Medulla oblongata (tissue), 1 donor: ENCODE data around the gene GOLGA6C.
"Not testable (repeated sequence)": the region's sequence is repeated elsewhere in the genome, so short reads cannot be mapped to it uniquely, and the experiment has no call there.

Experiments
- DNase-seq: peaks from one replicate; pipeline ENCODE4 v3.0.0-alpha.2; 2015; ENCODE audit errors: extremely low spot score

The GOLGA6C gene

GRCh38 chr15:75252285-75252684 lies 5.8 kb upstream of the GOLGA6C start:
- not testable (repeated sequence) for DNase-seq

- DNase-seq: not testable (repeated sequence)
These were observed 648 bp downstream of the GOLGA6C start for GRCh38 chr15:75258620-75259343.

DNA sequence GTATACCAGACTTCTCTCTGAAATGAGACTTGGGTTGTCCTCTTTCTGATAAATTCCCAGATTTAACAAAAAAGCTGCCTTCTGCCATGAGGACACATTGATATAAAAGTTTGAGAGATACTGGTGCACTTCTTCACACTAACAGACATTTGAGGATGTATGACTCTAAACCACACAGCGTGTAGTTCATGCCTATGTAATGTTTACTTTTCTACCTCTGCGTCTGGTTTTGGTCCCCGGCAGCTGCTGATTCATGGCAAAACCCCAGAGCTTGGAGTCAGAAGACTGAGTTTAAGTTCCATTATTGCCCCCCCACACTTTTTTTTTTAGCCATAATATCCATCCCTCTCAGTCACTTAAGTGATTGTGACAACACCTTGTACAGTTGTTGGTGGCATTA lies 1.7 kb downstream of the GOLGA6C start:
- DNase-seq: not testable (repeated sequence)

- DNase-seq: not testable (repeated sequence)
These were observed 15.7 kb downstream of the GOLGA6C start for GRCh38 chr15:75273751-75274359.

DNA sequence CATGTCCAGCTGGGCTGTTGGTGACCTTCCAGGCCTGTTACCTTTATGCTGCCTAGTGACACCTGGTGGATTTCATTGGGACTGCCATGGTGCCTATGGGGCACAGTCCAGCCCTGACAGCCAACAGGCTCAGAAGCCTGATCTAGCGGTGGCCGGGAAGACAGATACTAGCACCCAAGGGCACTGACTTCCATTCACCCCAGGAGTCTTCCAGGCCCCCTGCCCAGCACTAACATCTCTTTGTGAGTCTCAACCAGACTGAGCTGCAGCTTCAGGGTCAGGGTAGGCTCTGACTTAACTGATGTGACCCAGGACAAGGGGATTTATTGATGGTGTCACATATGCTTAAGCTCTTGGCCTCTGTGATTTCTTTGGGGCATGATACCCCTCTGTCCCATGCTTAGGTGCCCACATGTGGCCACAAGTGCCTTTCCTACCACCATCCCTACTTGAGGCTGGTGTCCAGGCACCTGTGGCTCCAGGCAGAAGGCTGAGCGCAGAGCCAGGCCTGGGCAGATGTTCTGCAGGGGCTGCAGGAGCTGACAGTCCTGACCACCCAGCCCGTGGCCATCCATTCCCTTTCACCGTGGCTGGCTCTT lies 16.5 kb downstream of the GOLGA6C start:
- peak; percentile 7 for DNase-seq

GRCh38 chr15:75275617-75276016 lies 17.5 kb downstream of the GOLGA6C start:
- not testable (repeated sequence) for DNase-seq

DNA sequence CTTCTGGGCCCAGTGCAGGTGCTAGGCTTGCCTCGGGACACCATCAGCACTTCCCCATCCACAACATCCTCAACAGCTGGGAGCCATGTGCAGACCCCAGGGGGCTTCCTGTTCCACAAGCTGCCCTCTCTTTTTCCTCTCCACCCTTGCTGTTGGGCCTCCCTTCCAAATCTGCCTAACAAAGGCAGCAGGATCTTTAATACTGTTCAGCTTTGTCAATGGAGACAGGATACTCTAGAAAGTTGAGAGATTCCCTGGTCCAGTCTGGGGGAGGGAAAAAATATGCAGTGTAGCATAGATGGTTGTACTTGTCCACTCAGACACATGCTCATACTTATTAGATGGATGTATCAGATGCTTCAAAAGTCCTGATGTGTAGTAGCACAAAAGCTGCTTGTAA lies 20.4 kb downstream of the GOLGA6C start:
- not testable (repeated sequence) for DNase-seq

DNA sequence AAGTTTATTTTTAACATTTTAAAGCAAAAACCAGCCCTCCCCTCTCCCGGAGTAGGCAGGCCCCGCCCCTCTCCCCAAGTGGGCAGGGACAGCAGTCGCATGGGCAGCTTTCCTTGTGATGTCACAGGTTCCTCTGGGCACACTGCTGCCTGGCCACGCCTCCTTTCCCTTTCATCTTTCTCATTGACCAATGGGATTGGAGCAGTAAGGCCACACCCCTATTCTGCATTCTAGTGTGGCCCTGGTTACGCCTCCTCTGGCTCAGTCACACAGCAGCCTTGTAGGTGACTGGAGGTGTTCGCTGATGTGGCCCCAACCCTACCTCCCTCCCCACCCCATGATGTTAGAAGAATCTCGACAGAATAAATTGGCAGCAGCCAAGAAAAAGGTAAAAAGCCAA lies 24.4 kb downstream of the GOLGA6C start, which contains the start of gene GOLGA6D:
GOLGA6D (plus strand) TSS at position 264 of the 400 bp plus-strand sequence; CDS start at position 305, 41 bp downstream.
- DNase-seq: not testable (repeated sequence)

- not testable (repeated sequence) for DNase-seq
These were observed 26.0 kb downstream of the GOLGA6C start for GRCh38 chr15:75284152-75284551.

GRCh38 chr15:75293660-75294059 lies 35.5 kb downstream of the GOLGA6C start:
- DNase-seq: not testable (repeated sequence)

- not testable (repeated sequence) for DNase-seq
These were observed 40.6 kb downstream of the GOLGA6C start for GRCh38 chr15:75298541-75299310.

- not testable (repeated sequence) for DNase-seq
These were observed 41.2 kb downstream of the GOLGA6C start for GRCh38 chr15:75299311-75299688.

- not testable (repeated sequence) for DNase-seq
These were observed 41.9 kb downstream of the GOLGA6C start for GRCh38 chr15:75300026-75300425.

- DNase-seq: no peak
These were observed 44.2 kb downstream of the GOLGA6C start for GRCh38 chr15:75302318-75302717.

DNA sequence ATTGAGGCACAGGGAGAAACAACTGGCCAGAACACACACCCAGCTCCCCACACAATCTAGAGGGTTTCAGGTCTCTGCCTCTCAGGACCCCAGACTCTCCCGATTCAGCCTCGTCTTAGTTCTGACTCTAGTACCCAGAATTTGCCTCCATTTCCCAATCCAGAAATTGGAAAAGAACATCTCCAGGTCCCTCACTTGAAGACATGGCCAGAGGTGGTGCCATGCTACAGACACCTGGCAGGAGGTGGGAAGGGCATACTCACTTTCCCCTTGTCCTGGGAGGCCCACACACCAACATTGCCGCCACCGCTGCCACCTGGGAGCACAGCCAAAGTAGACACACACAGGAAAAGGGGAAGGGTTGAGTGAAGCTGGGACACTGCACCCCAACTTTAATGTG lies 44.6 kb downstream of the GOLGA6C start:
- not testable (repeated sequence) for DNase-seq

- no peak for DNase-seq
These were observed 48.1 kb downstream of the GOLGA6C start for GRCh38 chr15:75306188-75306587.

- no peak for DNase-seq
These were observed 49.8 kb downstream of the GOLGA6C start for GRCh38 chr15:75307778-75308390.

DNA sequence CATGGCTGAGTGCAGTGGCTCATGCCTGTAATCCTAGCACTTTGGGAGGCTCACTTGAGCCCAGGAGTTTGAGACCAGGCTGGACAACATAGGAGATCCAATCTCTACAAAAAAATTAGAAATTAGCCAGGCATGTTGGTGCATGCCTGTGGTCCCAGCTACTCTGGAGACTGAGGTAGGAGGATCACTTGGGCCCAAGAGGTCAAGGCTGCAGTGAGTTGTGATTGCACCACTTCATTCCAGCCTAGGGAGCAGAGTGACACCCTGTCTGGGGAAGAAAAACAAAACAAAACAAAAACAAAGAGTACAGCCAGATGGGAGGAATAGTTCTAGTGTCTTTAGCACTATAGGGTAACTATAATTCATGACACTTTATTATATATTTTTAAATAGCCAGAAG lies 51.6 kb downstream of the GOLGA6C start:
- no peak for DNase-seq

DNA sequence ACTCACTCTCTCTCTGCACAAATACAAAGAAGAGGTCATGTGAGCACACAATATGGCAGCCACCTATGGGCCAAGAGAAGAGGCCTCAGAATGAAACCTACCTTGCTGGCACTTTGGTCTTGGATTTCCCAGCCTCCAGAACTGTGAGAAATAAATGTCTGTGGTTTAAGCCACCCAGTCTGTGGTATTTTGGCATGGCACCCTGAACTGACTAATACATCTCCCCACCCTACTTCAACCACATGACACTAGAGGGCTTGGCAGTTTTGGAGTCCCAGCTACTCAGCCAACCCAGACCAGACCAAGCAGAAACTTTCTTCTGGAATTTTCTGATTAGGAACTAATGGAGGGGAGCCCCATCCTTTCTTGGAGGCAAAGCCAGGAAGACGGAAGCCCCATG lies 54.4 kb downstream of the GOLGA6C start:
- not testable (repeated sequence) for DNase-seq

- DNase-seq: no peak
These were observed 55.1 kb downstream of the GOLGA6C start for GRCh38 chr15:75313116-75313845.
